Myometrial cell (primary cell): ENCODE measurements around the gene OTUB1. TPM values are rescaled to one million over a fixed set of nuclear protein-coding genes. Genes with fewer than 3 reads are reported as not detected.

ENCODE experiments used
- total RNA-seq: library from RNA; depleted of rRNA; stranded (reverse); fragments of >200 nt; gene quantifications from 2 replicates; pipeline ENCODE4 v1.2.3, GENCODE V29; 2015

Gene OTUB1, protein sequence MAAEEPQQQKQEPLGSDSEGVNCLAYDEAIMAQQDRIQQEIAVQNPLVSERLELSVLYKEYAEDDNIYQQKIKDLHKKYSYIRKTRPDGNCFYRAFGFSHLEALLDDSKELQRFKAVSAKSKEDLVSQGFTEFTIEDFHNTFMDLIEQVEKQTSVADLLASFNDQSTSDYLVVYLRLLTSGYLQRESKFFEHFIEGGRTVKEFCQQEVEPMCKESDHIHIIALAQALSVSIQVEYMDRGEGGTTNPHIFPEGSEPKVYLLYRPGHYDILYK
- total RNA-seq, result 111 and 116 TPM in 2 replicates

DNA sequence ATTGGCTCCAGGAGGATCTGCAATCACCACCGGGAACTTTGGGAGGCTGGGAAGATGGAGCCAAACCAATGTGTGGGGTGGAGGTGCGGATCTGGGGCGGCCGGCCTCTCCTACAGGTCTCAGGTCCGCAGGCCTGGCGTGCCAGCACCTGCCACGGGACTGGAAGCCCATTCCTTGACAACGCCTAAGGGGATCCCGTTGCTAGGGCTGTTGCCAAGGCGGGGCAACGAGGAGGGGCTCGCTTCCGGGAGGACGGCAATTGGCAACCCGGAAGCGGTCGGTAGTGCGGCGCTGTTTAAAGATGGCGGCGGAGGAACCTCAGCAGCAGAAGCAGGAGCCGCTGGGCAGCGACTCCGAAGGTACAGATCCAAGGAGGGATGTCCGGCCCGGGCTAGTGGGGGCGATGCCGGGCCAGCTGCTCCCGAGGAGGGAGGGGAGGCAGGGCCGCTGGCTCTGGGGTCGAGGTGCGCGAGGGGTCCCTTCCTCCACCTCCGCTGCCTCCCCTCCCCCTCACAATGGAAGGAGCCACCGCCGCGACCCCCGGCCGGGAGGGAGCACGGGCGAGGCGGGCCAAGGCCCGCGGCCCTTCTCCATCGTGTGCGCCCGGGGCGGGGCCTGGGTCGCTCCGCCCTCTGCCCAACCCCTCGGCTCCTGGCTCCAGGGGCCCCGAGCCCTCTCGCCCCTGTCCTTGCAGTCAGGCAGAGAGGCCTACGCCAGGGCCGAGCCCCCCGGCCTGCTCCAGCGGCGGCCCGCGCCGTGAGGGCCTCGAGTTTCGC, at the start of gene OTUB1:
OTUB1 (plus strand) TSS at position 283 of the 776 bp plus-strand sequence; CDS start at position 302, 19 bp downstream.

GRCh38 chr11:63938479-63939396, 47.5 kb upstream of the OTUB1 start, which contains the start of gene NAA40:
NAA40 (plus strand) TSS chr11:63939002; CDS start chr11:63939097, 95 bp downstream.

DNA sequence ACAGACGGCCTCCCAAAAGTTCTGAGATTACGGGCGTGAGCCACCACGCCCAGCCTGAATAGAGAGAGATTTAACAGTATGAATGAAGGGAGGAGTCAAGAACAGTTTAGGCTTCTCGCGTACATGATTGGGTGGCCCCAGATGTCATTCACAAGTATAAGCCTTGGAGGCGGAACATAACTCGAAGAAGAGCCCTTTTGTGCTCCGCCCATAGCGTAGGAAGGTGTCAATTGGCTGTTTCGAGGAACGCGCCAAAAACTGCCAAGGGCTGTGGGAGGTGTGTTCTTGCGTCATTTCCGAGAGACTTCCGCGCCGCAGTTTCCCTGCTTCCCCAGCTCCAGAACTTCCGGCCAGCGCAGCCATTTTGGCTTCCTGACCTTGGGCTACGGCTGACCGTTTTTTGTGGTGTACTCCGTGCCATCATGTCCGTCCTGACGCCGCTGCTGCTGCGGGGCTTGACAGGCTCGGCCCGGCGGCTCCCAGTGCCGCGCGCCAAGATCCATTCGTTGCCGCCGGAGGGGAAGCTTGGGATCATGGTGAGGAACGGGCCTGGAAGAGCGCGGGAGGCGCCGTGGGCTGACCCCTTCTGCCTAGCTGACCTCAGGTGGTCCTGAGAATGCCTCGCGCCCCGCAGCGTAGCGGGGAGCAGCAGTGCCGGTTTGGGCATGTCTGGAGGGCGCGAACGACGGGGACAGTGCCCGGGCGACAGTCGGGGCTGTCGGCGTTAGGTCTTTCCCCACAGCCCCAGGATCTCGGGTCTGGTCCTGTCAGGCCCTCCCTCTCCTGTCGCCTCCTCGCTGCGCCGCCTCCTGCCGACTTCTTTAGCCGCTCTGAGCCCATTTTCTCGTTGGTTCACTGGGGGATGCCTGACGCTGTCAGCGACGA, 11.7 kb upstream of the OTUB1 start, which contains the start of gene COX8A:
COX8A (plus strand) TSS at position 362 of the 885 bp plus-strand sequence; CDS start at position 423, 61 bp downstream.

GRCh38 chr11:64035576-64035975, 49.3 kb downstream of the OTUB1 start, which contains the start of gene FLRT1:
FLRT1 (plus strand) TSS chr11:64035931; CDS start chr11:64116268, 80,337 bp downstream.

Other genes starting within 250 kb of the OTUB1 start
- gene ZFTA, start 217.7 kb upstream of the OTUB1 start, total RNA-seq, result 12.1 and 13.3 TPM in 2 replicates
- 17.7 and 26.2 TPM in 2 replicates for gene SPINDOC, start 173.0 kb upstream of the OTUB1 start, total RNA-seq
- gene MARK2, start 147.3 kb upstream of the OTUB1 start, total RNA-seq, result 14.7 and 15.8 TPM in 2 replicates
- gene RCOR2, start 69.3 kb upstream of the OTUB1 start, total RNA-seq, result 1.7 and 3.0 TPM in 2 replicates
- 7.2 and 17.5 TPM in 2 replicates for gene NAA40, start 47.4 kb upstream of the OTUB1 start, total RNA-seq
- 673 and 820 TPM in 2 replicates for gene COX8A, start 11.8 kb upstream of the OTUB1 start, total RNA-seq
- under 0.01 TPM in 1 of 2 replicates, not detected in the other for gene FLRT1, start 49.5 kb downstream of the OTUB1 start, total RNA-seq
- 9.5 and 11.9 TPM in 2 replicates for gene MACROD1, start 179.7 kb downstream of the OTUB1 start, total RNA-seq
- gene STIP1, start 199.7 kb downstream of the OTUB1 start, total RNA-seq, result 162 and 197 TPM in 2 replicates
- gene FERMT3, start 220.3 kb downstream of the OTUB1 start, total RNA-seq, result 6.7 and 7.2 TPM in 2 replicates
- 53.6 and 65.7 TPM in 2 replicates for gene TRPT1, start 239.7 kb downstream of the OTUB1 start, total RNA-seq
- 82.2 and 116 TPM in 2 replicates for gene NUDT22, start 239.8 kb downstream of the OTUB1 start, total RNA-seq
- gene DNAJC4, start 244.1 kb downstream of the OTUB1 start, total RNA-seq, result 9.2 and 10.7 TPM in 2 replicates
- gene VEGFB, start 248.1 kb downstream of the OTUB1 start, total RNA-seq, result 25.0 and 29.7 TPM in 2 replicates